ENCODE measurements around the gene RAET1G.
A peak's percentile ranks its signal among the peaks of the same experiment; 100 is the strongest.
"Not testable (repeated sequence)": the region's sequence is repeated elsewhere in the genome, so short reads cannot be mapped to it uniquely, and the experiment has no call there.

The RAET1G gene

DNA sequence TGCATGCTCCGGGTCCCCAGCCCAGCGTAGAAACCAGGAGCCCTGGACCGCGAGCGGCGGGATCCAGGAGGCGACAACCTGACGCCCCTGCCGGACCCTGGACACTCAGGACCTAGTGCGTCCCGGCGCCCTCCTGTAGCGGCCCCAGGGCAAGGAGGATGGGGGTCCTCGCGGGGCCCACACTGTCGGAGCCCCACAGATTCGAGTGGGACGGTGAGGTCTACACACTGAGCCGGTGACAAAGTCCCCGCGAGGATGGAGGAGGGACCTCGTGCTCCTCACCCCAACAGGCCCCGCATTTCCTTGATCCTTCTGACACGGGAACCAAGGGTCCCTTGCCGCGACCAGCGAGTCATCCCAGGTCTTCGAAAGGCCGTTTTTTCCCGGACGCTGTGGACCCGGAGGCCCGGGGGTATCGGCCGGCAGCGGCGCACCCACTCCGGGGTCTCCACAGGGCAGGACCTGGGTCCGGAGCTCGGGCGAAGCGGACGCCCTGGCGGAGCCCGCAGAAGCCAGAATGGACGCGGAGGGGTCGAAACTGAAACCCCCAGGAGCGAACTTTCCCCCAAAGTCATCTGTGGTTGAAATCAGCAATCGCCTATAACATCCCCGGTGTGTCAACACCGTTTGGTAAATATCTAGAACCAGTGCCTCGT, 31.5 kb upstream of the RAET1G start:
- DNase-seq (ENCODE audit: low read depth in 3 of 3, low spot score in 1 of 3), result not testable (repeated sequence)

DNA sequence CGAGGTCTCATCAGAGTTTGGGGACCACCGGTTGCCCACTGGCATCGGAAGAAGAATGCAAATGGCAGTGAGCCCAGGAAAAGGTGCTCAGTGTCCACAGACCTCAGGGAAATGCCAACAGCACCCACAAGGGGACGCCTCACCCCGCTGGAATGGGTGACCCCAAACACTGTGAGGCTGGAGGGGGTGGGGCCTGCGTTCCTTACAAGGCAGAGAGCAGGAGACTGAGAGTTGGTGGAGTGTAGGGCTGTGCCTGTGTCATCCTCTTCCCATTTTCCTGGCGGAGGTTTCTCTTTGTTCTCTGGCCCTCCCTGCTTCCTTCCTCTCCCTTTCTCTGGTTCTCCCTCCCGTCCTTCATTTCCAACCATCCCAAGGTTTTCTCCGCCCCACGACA, 31.0 kb upstream of the RAET1G start:
- not testable (repeated sequence) for DNase-seq (ENCODE audit: low read depth in 3 of 3, low spot score in 1 of 3)

DNA sequence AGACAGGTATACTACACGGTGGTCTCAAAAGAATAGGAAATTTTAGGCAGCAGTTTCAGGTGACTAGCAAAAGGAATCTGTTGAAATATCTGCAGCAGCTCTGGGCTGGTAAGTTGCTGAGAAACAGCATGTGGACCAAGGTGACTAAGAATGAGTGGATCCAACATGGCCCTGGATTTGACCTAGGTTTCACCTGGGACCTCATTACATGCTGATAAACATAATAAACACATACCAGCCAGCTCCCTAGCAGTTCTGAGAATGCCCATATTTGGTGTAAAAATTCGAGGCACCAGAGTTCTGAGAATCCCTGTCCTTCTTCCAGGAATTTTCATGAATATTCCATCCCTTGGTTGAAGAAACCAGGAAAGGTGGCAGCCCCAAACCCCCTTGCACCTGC, 30.5 kb upstream of the RAET1G start:
- not testable (repeated sequence) for DNase-seq (ENCODE audit: low read depth in 3 of 3, low spot score in 1 of 3)

DNA sequence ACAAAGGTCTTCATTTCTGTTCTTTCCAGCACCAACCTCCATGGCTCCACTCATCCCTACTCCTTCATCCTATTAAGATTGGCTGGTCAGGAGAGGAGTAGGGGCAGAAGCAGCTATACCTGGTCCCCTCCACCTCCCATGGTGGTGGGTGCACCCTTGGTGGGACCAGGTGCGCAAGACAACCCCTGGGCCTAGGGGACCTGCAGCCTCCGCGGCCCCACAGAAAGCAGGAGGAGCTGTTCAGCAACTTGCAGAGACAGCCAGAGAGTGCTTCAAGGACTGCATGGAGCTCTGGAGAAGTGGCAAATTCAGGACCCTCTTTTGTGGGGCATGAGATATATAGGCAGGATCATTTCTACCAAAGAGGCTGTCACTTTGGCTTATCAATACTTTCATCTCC, 28.7 kb upstream of the RAET1G start:
- no peak for DNase-seq (ENCODE audit: low read depth in 3 of 3, low spot score in 1 of 3)

DNA sequence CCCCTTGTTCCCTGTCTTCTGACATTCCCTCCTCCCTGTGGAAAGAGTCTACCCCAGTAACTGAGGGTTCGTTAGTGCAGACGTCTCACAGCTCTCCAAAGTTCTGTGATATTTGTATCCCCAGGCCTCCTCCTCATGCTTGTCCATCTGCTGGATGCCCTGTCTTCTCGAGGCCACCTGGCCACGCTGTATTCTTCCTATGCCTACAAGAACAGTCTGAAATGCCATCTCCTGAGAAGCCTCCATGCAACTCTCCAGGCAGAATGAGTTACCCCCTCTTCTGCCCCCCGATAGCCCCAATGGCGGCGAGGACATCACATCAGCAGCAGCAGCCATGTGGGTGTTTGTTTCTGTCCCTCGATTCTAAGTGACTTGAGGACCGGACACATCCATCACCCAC, 28.2 kb upstream of the RAET1G start:
- no peak for DNase-seq (ENCODE audit: low read depth in 3 of 3, low spot score in 1 of 3)

DNA sequence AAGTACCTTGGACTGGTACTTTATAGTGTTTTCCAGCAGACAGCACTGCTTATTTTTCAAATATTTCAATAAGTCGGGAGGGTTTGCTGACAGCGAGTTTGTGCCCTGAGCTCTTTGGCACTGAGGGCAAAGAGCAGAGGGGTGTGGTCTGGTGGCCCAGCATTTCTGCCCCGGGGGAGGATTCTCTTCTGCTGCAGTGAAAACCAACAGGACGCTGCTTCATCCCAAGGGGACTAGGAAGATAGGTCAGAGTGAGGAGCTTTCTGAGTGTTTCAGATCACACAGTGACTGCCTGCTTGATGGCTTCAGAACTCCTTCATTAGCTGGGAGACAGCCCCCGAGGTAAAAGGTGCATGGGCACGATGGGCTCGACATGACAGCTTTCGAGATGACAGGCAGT, 27.5 kb upstream of the RAET1G start:
- no peak for DNase-seq (ENCODE audit: low read depth in 3 of 3, low spot score in 1 of 3)

DNA sequence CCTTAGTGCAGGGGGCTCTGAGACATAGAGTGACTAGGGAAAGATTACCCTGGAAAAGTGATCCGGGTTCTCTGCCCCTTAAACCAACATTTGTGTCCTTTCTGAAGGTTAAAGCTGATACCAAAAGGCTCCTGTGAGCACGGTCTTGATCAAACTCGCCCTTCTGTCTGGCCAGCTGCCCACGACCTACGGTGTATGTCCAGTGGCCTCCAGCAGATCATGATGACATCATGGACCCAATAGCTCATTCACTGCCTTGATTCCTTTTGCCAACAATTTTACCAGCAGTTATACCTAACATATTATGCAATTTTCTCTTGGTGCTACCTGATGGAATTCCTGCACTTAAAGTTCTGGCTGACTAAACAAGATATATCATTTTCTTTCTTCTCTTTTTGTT, 25.7 kb upstream of the RAET1G start:
- DNase-seq (ENCODE audit: low read depth in 3 of 3, low spot score in 1 of 3), result no peak

DNA sequence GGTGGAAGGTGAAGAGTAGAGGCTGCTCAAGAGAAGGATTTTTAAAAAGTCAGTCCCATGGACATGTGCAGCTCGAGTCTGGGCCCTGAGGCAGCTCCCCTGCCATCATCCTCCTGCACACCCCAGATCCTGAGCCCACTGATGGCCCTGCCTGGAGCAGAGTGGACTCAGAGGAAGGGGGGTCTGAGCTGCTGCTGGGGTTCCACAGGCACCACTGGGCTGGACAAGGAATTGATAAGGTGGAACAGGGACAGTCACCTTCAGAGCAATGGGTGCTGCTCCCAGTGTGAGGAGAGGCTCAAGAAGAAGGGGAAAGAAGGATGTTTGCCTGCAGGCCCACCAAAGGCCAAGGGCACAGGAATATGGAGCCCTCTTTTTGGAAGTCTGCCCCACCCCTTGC, 25.1 kb upstream of the RAET1G start:
- no peak for DNase-seq (ENCODE audit: low read depth in 3 of 3, low spot score in 1 of 3)

DNA sequence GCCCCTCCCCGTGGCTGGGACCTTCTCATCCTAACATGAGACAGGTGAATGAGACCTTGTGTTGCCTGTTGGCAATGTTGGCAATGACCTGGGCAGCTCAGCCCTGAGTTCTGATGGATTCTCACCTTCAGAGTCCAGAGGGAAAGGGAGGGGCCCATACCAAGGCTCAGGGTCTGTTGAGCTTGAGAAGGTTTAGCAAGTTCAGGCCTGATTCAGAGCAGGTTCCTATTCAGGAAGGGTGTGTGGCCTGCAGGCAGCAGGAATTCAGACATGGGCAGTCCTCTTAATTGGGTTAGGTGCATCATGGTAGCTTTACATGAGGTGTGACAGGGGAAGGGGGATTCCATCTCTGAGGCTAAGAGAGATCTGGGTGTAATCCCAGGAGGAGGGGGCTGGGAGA, 24.6 kb upstream of the RAET1G start:
- not testable (repeated sequence) for DNase-seq (ENCODE audit: low read depth in 3 of 3, low spot score in 1 of 3)

DNA sequence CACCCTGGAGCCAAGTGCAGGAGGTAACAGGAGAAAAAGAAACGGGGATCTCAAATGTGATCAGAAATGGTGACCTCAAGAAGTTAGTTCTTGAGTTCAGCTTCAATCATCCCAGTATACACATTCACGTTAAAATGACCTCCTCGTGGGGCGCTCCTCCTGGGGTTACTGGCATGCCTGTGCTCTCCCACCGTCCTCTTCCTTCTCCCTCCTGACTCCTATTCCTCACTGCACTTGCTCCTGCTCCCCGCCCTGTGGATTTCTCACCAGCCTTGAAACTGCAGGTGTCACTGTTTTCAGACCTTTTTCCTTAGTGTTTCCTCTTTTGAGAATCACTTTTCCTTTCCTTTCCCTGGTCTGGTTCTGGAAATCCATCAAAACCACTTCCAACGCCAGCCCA, 23.7 kb upstream of the RAET1G start:
- DNase-seq (ENCODE audit: low read depth in 3 of 3, low spot score in 1 of 3), result not testable (repeated sequence)

DNA sequence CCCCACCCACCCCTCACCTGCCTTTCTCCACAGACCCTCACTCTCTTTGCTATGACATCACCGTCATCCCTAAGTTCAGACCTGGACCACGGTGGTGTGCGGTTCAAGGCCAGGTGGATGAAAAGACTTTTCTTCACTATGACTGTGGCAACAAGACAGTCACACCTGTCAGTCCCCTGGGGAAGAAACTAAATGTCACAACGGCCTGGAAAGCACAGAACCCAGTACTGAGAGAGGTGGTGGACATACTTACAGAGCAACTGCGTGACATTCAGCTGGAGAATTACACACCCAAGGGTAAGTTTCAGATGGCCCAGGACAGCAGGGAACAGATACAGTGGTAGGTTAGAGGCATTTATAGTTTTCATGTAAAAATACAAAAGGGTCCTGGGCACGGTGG, 22.4 kb upstream of the RAET1G start:
- not testable (repeated sequence) for DNase-seq (ENCODE audit: low read depth in 3 of 3, low spot score in 1 of 3)

DNA sequence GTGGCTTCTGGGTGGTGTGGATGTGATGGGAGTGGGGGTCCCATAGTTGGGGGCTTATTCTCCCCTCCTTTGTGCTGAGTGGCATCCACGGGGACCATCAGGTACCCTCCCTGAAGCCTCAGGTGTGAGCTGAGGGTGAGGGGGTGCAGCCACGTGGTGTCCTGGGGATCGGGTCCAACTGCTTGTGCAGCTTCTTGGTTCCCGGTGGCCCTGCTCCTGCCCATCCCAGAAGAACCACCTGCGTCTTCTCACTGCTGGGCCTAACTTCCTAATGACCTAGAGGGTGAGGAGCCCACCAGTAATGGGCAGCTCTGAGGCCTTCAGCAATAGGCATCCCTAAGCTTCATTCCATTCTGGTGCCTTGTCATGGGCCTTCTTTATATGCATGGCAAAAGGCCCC, 20.4 kb upstream of the RAET1G start:
- DNase-seq (ENCODE audit: low read depth in 3 of 3, low spot score in 1 of 3), result not testable (repeated sequence)

DNA sequence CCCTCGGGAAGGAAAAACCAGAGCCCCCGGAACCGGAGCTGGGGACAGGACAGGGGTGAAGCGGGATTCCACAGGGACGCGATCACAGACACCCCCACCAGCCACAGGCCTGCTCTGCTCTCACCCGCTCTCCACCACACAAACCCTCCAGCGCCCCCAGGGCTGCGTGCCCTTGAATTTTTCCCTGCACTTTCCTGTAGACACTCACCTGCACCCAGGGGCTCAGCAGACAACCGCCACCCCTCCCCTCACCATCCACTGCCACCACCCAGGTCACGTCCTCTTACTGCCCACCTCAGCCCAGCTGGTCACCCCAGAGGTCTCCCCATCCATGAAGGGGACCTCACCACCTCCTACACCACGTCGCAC, 19.5 kb upstream of the RAET1G start:
- DNase-seq (ENCODE audit: low read depth in 3 of 3, low spot score in 1 of 3), result no peak

DNA sequence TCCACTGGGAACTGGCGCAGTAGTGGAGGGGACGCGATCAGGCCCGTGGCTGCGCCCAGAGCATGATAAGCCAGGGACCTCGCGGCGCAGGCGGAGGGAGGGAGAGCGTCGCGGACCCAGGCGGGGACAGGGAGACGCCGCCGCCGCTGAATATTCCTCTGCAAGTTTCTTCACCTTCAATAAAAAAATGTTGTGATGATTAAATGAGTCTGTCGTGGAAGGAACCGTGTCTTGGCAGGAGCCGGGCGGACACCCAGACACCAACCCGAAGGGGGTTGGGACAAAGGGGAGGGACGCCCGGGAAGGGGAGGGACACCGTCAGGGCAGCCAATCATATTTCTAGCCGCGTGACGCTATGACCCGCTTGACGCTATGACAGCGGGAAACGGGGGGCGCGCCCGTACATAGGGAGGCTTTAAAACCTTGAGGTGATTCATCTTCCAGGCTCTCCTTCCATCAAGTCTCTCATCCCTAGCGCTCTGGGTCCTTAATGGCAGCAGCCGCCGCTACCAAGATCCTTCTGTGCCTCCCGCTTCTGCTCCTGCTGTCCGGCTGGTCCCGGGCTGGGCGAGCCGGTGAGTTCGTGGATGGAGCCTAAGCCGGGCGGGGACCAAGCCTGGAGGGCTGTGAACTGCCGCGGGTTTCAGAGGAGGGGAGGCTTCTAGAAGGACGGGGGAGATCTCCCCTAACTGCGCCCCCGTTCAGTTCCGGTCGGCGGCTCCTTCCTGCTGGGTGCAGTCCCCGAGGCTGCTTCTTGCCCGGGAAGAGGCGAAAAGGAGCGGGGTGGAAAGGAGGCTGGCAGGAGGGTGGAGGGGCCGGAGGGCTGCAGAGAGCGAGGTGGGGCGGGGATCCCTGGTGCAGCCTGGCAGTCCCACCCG, 18.9 kb upstream of the RAET1G start, which contains the start of gene ULBP2:
TSS of gene ULBP2 (plus strand) at position 432 of the 878 bp plus-strand sequence. CDS start at position 491, 59 bp downstream.
- peak; percentile 67 to 75 (median 75) for DNase-seq (ENCODE audit: low read depth in 3 of 3, low spot score in 1 of 3)

DNA sequence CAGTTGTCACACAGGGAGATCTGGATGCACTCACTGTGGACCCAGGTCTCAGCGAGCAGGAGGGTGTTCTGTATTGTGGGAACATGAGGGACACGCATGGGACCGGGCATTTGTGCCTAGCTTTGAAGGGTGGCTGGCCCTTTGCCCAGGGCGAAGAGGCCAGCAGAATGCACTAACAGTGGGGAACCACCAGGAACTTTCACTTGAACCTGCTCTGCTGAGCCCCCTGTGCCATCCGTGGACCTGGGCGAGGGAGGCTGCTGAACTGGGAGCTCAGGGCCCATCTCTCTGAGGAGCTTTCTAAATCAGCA, 17.7 kb upstream of the RAET1G start:
- no peak for DNase-seq (ENCODE audit: low read depth in 3 of 3, low spot score in 1 of 3)

DNA sequence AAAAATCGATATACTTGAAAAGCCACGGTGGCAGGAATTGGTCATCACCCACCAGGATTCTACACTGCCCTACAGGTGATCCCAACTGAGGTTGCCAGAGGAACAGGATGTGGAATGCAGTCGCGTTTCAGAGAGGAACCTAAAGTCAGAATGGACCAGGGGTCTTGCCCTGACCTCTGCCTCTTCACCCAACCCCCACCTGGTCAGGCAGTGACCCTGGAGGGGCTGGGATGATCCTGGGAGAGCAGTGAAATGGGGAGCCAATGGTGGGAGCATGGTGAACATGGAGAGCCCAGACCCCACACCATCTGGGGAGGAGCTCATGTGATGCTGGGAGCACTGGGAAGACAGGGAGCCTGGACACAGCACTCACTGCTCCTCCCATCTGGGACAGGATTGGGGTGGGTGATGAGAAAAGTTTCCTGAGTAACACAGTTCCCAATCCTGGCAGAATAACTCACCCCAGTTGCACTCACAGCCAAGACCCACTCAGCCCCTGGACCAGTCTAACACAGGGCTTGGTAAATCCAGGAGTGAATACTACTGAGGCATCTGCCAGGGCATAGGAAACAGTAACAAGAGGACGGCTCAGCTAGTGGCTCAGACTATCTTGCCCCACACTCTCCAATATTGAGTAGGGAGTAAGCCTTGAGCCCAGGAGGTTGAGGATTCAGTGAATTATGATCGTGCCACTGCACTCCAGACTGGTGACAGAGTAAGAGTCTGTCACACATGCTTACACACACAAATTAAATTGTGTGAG, 17.2 kb upstream of the RAET1G start:
- no peak for DNase-seq (ENCODE audit: low read depth in 3 of 3, low spot score in 1 of 3)

DNA sequence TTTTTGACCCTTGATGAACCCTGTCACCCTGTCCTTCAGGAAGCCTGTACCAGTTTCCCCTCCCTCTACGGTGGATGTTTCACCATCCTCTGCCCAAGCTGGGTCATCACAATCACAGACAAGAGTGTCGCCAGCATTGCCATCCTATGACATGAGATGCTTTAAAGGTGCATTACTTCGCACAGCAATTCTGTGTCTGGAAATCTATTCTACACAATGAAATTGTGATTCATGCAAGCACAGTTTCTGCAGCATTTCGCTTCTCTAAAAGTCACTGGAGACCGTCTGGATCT, 16.4 kb upstream of the RAET1G start:
- no peak for DNase-seq (ENCODE audit: low read depth in 3 of 3, low spot score in 1 of 3)

DNA sequence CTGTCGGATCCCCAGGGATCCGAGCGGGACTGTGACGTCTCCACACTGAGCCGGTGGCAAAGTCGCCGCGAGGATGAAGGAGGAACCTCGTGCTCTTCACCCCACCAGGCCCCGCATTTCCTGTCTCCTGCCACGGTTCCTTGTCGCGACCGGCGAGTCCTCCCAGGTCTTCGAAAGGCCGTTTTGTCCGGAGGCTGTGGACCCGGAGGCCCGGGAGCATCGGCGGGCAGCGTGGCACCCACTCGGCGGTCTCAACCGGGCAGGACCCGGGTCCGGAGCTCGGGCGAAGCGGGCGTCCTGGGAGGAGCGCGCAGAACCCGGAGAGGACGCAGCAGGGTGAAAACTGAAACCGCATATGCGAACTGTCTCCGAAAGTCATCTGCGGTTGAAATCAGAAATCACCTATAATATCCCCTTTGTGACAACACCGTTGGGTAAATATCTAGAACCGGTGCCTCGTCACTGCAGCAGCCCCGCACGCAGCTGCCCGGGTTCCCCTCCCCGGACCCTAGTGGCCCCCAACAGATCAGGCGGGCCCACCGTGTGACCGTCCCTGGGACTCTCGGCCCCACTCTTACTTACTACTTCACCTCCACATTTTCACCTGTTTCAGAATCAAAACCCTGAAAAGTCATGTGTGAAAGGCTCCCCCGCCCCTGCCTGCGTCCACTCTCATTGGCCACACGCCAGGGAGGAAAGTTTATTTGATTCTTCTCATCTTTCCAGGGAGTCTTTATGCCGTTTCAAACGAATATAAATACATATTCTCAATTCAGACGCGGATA, 15.8 kb upstream of the RAET1G start:
- DNase-seq (ENCODE audit: low read depth in 3 of 3, low spot score in 1 of 3), result no peak

DNA sequence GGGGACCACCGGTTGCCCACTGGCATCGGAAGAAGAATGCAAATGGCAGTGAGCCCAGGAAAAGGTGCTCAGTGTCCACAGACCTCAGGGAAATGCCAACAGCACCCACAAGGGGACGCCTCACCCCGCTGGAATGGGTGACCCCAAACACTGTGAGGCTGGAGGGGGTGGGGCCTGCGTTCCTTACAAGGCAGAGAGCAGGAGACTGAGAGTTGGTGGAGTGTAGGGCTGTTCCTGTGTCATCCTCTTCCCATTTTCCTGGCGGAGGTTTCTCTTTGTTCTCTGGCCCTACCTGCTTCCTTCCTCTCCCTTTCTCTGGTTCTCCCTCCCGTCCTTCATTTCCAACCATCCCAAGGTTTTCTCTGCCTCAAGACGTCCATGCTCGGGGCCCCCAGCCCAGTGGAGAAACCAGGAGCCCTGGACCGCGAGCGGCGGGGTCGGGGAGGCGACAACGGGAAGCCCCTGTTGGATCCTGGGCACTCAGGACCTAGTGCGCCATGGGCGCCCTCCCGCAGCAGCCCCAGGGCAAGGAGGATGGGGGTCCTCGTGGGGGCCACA, 15.2 kb upstream of the RAET1G start:
- DNase-seq (ENCODE audit: low read depth in 3 of 3, low spot score in 1 of 3), result not testable (repeated sequence)

DNA sequence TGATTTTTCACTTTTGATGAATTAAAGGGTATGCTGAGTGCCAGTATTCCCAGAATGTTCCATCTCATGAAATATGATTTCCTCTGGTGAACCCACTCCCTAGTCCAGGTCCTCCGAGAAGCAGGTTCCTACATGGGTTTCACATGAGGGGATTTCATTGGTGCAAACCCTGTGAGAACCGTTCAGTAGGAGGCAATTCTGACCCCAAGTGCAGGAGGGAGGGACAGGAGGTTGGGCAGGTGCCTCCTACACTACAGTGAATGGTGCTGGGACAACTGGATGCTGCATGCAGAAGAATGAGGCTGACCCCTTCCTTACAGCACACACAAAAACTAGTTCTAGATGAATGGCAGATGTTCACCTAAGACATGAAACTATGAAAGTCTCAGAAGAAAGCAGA, 13.8 kb upstream of the RAET1G start:
- no peak for DNase-seq (ENCODE audit: low read depth in 3 of 3, low spot score in 1 of 3)

DNA sequence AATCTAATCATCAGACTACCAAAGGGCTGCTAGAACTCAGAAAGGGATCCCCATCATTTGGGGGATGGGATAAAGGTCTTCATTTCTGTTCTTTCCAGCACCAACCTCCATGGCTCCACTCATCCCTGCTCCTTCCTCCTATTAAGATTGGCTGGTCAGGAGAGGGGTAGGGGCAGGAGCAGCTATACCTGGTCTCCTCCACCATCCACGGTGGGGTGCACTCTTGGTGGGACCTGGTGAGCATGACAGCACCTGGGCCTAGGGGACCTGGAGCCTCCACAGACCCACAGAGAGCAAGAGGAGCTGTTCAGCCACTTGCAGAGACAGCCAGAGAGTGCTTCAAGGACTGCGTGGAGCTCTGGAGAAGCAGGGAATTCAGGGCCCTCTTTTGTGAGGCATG, 12.7 kb upstream of the RAET1G start:
- DNase-seq (ENCODE audit: low read depth in 3 of 3, low spot score in 1 of 3), result no peak
